Glutamatergic neuron (in vitro differentiated cells): Measurements from ENCODE around the gene ZNF48. TPM values are rescaled to one million over a fixed set of nuclear protein-coding genes. Genes with fewer than 3 reads are reported as not detected.

Experiments used
- DNase-seq: peaks from one replicate; pipeline ENCODE4 v3.0.0; 2022
- H3K27ac Mint-ChIP-seq: one replicate; pipeline ENCODE4 v1.8.0; 2020; ENCODE audit warnings: mild to moderate bottlenecking, mixed read lengths, inconsistent platforms; ENCODE audit not compliant: unreplicated experiment
- H3K27me3 Mint-ChIP-seq: one replicate; pipeline ENCODE4 v1.8.0; 2020; ENCODE audit warnings: mild to moderate bottlenecking, moderate library complexity, mixed read lengths, inconsistent platforms; ENCODE audit not compliant: unreplicated experiment
- H3K36me3 Mint-ChIP-seq: one replicate; pipeline ENCODE4 v1.8.0; 2020; ENCODE audit warnings: mild to moderate bottlenecking, mixed read lengths, inconsistent platforms; ENCODE audit not compliant: unreplicated experiment
- H3K4me1 Mint-ChIP-seq: one replicate; pipeline ENCODE4 v1.8.0; 2020; ENCODE audit warnings: mild to moderate bottlenecking, low read depth, mixed read lengths, inconsistent platforms; ENCODE audit not compliant: unreplicated experiment
- H3K4me3 Mint-ChIP-seq: one replicate; pipeline ENCODE4 v1.8.0; 2020; ENCODE audit warnings: mild to moderate bottlenecking, mixed read lengths, inconsistent platforms; ENCODE audit not compliant: unreplicated experiment
- H3K9me3 Mint-ChIP-seq: one replicate; pipeline ENCODE4 v1.8.0; 2020; ENCODE audit warnings: mild to moderate bottlenecking, moderate library complexity, mixed read lengths, inconsistent platforms; ENCODE audit not compliant: unreplicated experiment
- CTCF ChIP-seq: fragments of 200-600 bp; sonication (generic); IDR thresholded peaks from one replicate; pipeline ENCODE4 v1.5.0; 2021; ENCODE audit not compliant: partially characterized antibody, unreplicated experiment
- total RNA-seq: library from RNA; stranded (reverse); fragmentation: NEBNext Ultra II Directional; extraction: Animal tissue kit (Norgen Biotek cat#: 25700); gene quantifications from one replicate; pipeline ENCODE4 v1.2.1, GENCODE V29; 2021; ENCODE audit not compliant: unreplicated experiment

Gene ZNF48
- total RNA-seq, 1 donor from 2014 or later = 74.7 TPM

GRCh38 chr16:30350134-30350871, 44.9 kb upstream of the ZNF48 start:
- no peak for DNase-seq
- Mint-ChIP-seq H3K36me3 (no peaks in the 10 kb centered on the region), H3K4me3 (no peak overlapping the region), H3K27ac (no peak overlapping the region), H3K9me3 (peaks cover 10% of the 10 kb centered on the region), H3K27me3 (peaks cover 10% of the 10 kb centered on the region), H3K4me1 (peaks cover 6% of the 10 kb centered on the region)
- no peak for TF ChIP-seq CTCF

GRCh38 chr16:30351001-30351441, 44.2 kb upstream of the ZNF48 start:
- Mint-ChIP-seq H3K4me3 (no peak overlapping the region), H3K36me3 (no peaks in the 10 kb centered on the region)

GRCh38 chr16:30351586-30352419, 43.4 kb upstream of the ZNF48 start:
- Mint-ChIP-seq H3K27me3 (peaks cover 11% of the 10 kb centered on the region), H3K4me1 (peaks cover 10% of the 10 kb centered on the region), H3K4me3 (no peak overlapping the region), H3K36me3 (no peaks in the 10 kb centered on the region), H3K27ac (no peak overlapping the region), H3K9me3 (peaks cover 14% of the 10 kb centered on the region)
- no peak for TF ChIP-seq CTCF
- no peak for DNase-seq

More at GRCh38 chr16:30351001-30351441, 44.2 kb upstream of the ZNF48 start:
- peaks cover 12% of the 10 kb centered on the region for H3K9me3 Mint-ChIP-seq
- TF ChIP-seq CTCF = no peak
- H3K27me3 Mint-ChIP-seq = peaks cover 11% of the 10 kb centered on the region
- DNase-seq = no peak
- no peak overlapping the region for H3K27ac Mint-ChIP-seq
- peaks cover 7% of the 10 kb centered on the region for H3K4me1 Mint-ChIP-seq

- peaks cover 15% of the 10 kb centered on the region for H3K4me1 Mint-ChIP-seq
- peak; percentile 54 for TF ChIP-seq CTCF
- H3K27me3 Mint-ChIP-seq = peaks cover 11% of the 10 kb centered on the region
- no peak overlapping the region for H3K4me3 Mint-ChIP-seq
- peaks cover 14% of the 10 kb centered on the region for H3K9me3 Mint-ChIP-seq
- no peak overlapping the region for H3K27ac Mint-ChIP-seq
- no peak for DNase-seq
- no peaks in the 10 kb centered on the region for H3K36me3 Mint-ChIP-seq
Measured at GRCh38 chr16:30352488-30353401, 42.5 kb upstream of the ZNF48 start.
